Left lung (tissue), 10 donors: Measurements from ENCODE around the gene WDR5. TPM values are rescaled to one million over a fixed set of nuclear protein-coding genes. Genes with fewer than 3 reads are reported as not detected.
A peak's percentile ranks its signal among the peaks of the same experiment; 100 is the strongest.

Source experiments
- ATAC-seq: fragments of 200-7000 bp; cut with Tn5 transposase; one replicate; pipeline ENCODE4 v1.9.1; 2020; ENCODE audit warnings: moderate library complexity
- DNase-seq, 4 donors: peaks; one replicate each; pipeline ENCODE4 v3.0.0-alpha.2; 2013 to 2020
- H3K27ac ChIP-seq, 2 donors: fragments of 200-600 bp; sonication (generic) in 1 of 2; one replicate each; pipeline versions ENCODE4 v1.5.0 to v1.8.0; 2020 to 2021
- H3K27me3 ChIP-seq, 2 donors: fragments of 200-600 bp; sonication (generic) in 1 of 2; one replicate each; pipeline versions ENCODE4 v1.5.0 to v1.8.0; 2020 to 2021
- H3K36me3 ChIP-seq, 2 donors: fragments of 200-600 bp; sonication (generic) in 1 of 2; one replicate each; pipeline versions ENCODE4 v1.5.0 to v1.8.0; 2020 to 2021
- H3K4me1 ChIP-seq, 2 donors: fragments of 200-600 bp; one replicate each; pipeline ENCODE4 v1.8.0; 2021
- H3K4me3 ChIP-seq, 2 donors: fragments of 200-600 bp; sonication (generic) in 1 of 2; one replicate each; pipeline versions ENCODE4 v1.5.0 to v1.8.0; 2020 to 2021; ENCODE audit warnings: mild to moderate bottlenecking in 1 of 2
- H3K9me3 ChIP-seq, 2 donors: fragments of 200-600 bp; sonication (generic) in 1 of 2; one replicate each; pipeline versions ENCODE4 v1.5.0 to v1.8.0; 2020 to 2021
- CTCF ChIP-seq, 2 donors: fragments of 200-600 bp; sonication (generic) in 1 of 2; IDR thresholded peaks; one replicate each; pipeline versions ENCODE4 v1.5.0 to v1.8.0; 2021; ENCODE audit warnings: antibody characterized with exemption in 2 of 2
- intact Hi-C, 2 donors: fragments of 100-400 bp; cut with DNase I; formaldehyde crosslinking; loops; one replicate each; pipeline versions ENCODE4 v1.11.2 to v1.14.2; 2022
- polyA plus RNA-seq, 6 donors: library from polyadenylated mRNA; unstranded; fragments of 120-200 nt; gene quantifications; one replicate each; pipeline ENCODE4 v1.2.1, GENCODE V29; 2013; ENCODE audit not compliant: insufficient read length in 6 of 6
- total RNA-seq, 2 donors: library from RNA; stranded (reverse); fragmentation: NEBNext Ultra II Directional; extraction: Animal tissue kit (Norgen Biotek cat#: 25700); gene quantifications; one replicate each; pipeline ENCODE4 v1.2.1, GENCODE V29; 2021
- donor health status: DM: no; HTN: yes; CAD: no.
- donor health status: DM: no; HTN: no; CAD: no.

Gene WDR5
- total and polyA plus RNA-seq, 8 donors = 23.7 to 36.3 (median 31.8) TPM

DNA sequence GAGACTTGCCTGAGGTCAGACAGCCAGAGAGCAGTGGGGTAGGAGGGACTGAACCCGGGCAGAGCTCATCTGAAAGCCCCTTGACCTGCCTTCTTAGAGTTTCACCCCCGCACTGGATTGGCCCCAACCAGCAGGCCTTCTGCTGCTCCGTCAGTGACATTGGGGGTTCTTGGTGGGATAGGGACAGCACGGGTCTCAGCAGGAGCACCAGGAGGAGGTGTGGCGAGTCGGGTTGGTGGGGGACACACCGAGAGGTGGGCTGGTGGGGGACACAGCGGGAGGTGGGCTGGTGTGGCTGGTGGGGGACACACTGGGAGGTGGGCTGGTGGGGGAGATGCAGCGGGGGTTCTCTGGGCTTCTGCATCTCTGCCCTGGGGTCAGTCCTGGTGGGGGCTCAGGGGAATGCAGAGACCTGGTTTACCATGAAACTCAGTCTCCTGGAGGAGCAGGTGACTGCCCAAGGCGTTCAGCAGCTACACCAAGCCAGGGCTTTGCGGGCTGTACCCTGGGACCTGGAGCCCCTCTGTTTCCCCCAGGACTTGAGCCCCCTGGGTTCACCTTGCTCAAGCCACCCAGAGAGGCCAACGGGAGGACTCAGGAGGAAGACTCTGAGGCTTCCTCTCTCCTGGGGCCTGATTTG lies 56.5 kb downstream of the WDR5 start:
- H3K27ac ChIP-seq = no peak overlapping the region
- no peak overlapping the region for H3K4me3 ChIP-seq
- DNase-seq = peak in 2 of 4 donors; percentile 30 to 43
- TF ChIP-seq CTCF (IDR thresholded peaks at IDR 0.05) = no peak
- H3K4me1 ChIP-seq = peaks cover 0 to 19% of the 10 kb centered on the region in 2 donors
- intact Hi-C loops = no loop called here
- peaks cover 0 to 25% of the 10 kb centered on the region in 2 donors for H3K27me3 ChIP-seq
- ATAC-seq = no peak
- no peaks in the 10 kb centered on the region for H3K9me3 ChIP-seq
- H3K36me3 ChIP-seq = no peaks in the 10 kb centered on the region

GRCh38 chr9:134192951-134193731 lies 57.3 kb downstream of the WDR5 start:
- peak; percentile 91 for ATAC-seq
- TF ChIP-seq CTCF (IDR thresholded peaks at IDR 0.05) = no peak
- Histone ChIP-seq H3K27me3 (peaks cover 0 to 18% of the 10 kb centered on the region in 2 donors), H3K9me3 (no peaks in the 10 kb centered on the region), H3K4me3 (no peak overlapping the region), H3K27ac (no peak overlapping the region), H3K4me1 (peaks cover 0 to 19% of the 10 kb centered on the region in 2 donors), H3K36me3 (no peaks in the 10 kb centered on the region)
- DNase-seq = peak in 2 of 4 donors; percentile 68 to 71
- intact Hi-C loops = no loop called here

DNA sequence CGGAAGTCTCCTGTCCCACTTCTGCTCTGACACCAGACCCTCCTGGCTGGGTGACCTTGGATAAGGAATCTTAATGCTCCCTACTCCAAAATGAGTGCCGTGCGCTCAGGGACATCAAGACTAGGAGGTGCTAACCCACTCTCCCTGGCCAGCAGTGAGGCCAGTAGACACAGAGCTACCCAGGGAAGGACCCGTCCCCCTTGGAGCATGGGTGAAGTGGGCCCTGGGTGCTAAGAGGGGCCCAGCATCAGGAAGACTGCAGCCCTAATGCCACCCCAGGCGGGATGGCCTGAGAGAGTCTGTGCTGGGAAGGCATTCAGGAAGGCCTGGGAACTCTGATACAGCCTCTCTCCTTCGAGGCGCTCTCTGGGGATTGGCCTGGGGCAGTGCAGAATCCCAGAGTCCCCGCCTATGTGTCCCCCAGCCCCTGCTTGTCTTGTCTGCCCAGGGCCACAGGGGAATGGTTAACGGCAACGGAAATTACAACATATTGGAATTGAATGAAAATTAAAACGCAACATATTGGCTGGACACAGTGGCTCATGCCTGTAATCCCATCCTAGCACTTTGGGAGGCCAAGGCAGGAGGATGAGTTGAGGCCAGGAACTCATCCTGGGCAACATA lies 58.1 kb downstream of the WDR5 start:
- peaks cover 0 to 9% of the 10 kb centered on the region in 2 donors for H3K27me3 ChIP-seq
- ATAC-seq (no peak), DNase-seq (peak in 2 of 4 donors; percentile 19 to 24)
- intact Hi-C loops = no loop called here
- peaks cover 0 to 19% of the 10 kb centered on the region in 2 donors for H3K4me1 ChIP-seq
- H3K27ac ChIP-seq = no peak overlapping the region
- TF ChIP-seq CTCF (IDR thresholded peaks at IDR 0.05) = no peak
- no peaks in the 10 kb centered on the region for H3K9me3 ChIP-seq
- no peak overlapping the region for H3K4me3 ChIP-seq
- no peaks in the 10 kb centered on the region for H3K36me3 ChIP-seq

- H3K27ac ChIP-seq = no peak overlapping the region
- H3K36me3 ChIP-seq = no peaks in the 10 kb centered on the region
- TF ChIP-seq CTCF (IDR thresholded peaks at IDR 0.05) = no peak
- H3K27me3 ChIP-seq = no peaks in the 10 kb centered on the region
- peak in 1 of 4 donors; percentile 6 for DNase-seq
- H3K4me3 ChIP-seq = no peak overlapping the region
- ATAC-seq = no peak
- H3K9me3 ChIP-seq = no peaks in the 10 kb centered on the region
- intact Hi-C loops = no loop called here
- peaks cover 0 to 19% of the 10 kb centered on the region in 2 donors for H3K4me1 ChIP-seq
Measured at GRCh38 chr9:134195558-134195957, 59.7 kb downstream of the WDR5 start.

DNA sequence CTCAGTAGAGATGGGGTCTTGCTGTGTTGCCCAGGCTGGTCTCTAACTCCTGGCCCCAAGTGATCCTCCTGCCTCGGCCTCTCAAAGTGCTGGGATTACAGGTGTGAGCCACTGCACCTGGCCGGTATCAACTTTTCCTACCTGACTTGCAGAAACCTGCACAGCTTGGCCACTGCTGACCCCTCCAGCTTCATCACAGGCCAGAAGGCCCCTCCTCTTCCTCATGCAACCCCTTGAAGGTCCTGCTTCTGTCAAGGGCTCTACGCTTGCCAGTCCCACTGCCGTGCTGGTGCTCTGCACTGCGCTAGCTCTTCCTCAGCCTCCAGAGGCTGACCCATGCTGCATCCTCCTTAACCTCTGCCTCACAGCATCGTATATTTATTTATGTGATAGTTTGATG lies 61.0 kb downstream of the WDR5 start:
- ATAC-seq (no peak), DNase-seq (peak in 2 of 4 donors; percentile 10 to 22)
- H3K27me3 ChIP-seq = no peaks in the 10 kb centered on the region
- H3K36me3 ChIP-seq = no peaks in the 10 kb centered on the region
- H3K27ac ChIP-seq = no peak overlapping the region
- no peak overlapping the region for H3K4me3 ChIP-seq
- H3K4me1 ChIP-seq = peaks cover 0 to 19% of the 10 kb centered on the region in 2 donors
- H3K9me3 ChIP-seq = no peaks in the 10 kb centered on the region
- intact Hi-C loops = no loop called here
- no peak for TF ChIP-seq CTCF (IDR thresholded peaks at IDR 0.05)
